HCT116 (cell line): Measurements from ENCODE around the gene SLCO4A1.

Source experiments
- CEBPB ChIP-seq: IDR thresholded peaks from 2 replicates; pipeline ENCODE4 v1.6.1; 2012; ENCODE audit warnings: low read depth
- EZH2phosphoT487 ChIP-seq: fragments of 200-600 bp; IDR thresholded peaks from 2 replicates; pipeline ENCODE4 v1.6.1; 2018; ENCODE audit warnings: antibody characterized with exemption, borderline replicate concordance
- POLR2A ChIP-seq: IDR thresholded peaks from 2 replicates; pipeline ENCODE4 v1.7.0; 2011; ENCODE audit warnings: borderline replicate concordance; ENCODE audit not compliant: insufficient read depth, insufficient read length; ENCODE audit errors: extremely low read depth
- POLR2AphosphoS5 ChIP-seq: IDR thresholded peaks from 2 replicates; pipeline ENCODE4 v1.6.1; 2011; ENCODE audit warnings: mild to moderate bottlenecking, low read depth, low read length, moderate library complexity
- SIN3A ChIP-seq: IDR thresholded peaks from 2 replicates; pipeline ENCODE4 v1.6.1; 2012; ENCODE audit warnings: low read depth
- SRF ChIP-seq: IDR thresholded peaks from 2 replicates; pipeline ENCODE4 v1.6.1; 2012; ENCODE audit warnings: low read depth
- TCF7L2 ChIP-seq: IDR thresholded peaks from 2 replicates; pipeline ENCODE4 v1.7.0; 2011; ENCODE audit warnings: borderline replicate concordance, inconsistent platforms; ENCODE audit not compliant: insufficient read depth, insufficient read length; ENCODE audit errors: extremely low read depth
- ZFX ChIP-seq: fragments of 450-650 bp; IDR thresholded peaks from 2 replicates; pipeline ENCODE4 v1.6.1; 2017
- ZNF274 ChIP-seq: fragments of 200-500 bp; sonication (Bioruptor generic); IDR thresholded peaks from 2 replicates; pipeline ENCODE4 v1.6.1; 2014; ENCODE audit warnings: mild to moderate bottlenecking, low read depth, low read length, inconsistent platforms
- TF ChIP-seq, protein P1 (sequence below), 3 experiments: fragments of 200-600 bp in 1 of 3; sonication (generic) in 1 of 3; IDR thresholded peaks in 2 of 3; conservative IDR thresholded peaks in 1 of 3; 2 replicates each; pipeline ENCODE4 v1.5.1; 2012 to 2017; ENCODE audit warnings: low read depth in 2 of 3, low read length in 2 of 3, antibody characterized with exemption in 1 of 3, borderline replicate concordance in 1 of 3, control low read depth in 1 of 3, mild to moderate bottlenecking in 1 of 3, mixed read lengths in 1 of 3, mixed run types in 1 of 3, moderate library complexity in 1 of 3; ENCODE audit not compliant: insufficient read depth in 1 of 3
- TF ChIP-seq, protein P2 (sequence below): IDR thresholded peaks from 2 replicates; pipeline ENCODE4 v1.6.1; 2012; ENCODE audit warnings: low read depth

DNA sequence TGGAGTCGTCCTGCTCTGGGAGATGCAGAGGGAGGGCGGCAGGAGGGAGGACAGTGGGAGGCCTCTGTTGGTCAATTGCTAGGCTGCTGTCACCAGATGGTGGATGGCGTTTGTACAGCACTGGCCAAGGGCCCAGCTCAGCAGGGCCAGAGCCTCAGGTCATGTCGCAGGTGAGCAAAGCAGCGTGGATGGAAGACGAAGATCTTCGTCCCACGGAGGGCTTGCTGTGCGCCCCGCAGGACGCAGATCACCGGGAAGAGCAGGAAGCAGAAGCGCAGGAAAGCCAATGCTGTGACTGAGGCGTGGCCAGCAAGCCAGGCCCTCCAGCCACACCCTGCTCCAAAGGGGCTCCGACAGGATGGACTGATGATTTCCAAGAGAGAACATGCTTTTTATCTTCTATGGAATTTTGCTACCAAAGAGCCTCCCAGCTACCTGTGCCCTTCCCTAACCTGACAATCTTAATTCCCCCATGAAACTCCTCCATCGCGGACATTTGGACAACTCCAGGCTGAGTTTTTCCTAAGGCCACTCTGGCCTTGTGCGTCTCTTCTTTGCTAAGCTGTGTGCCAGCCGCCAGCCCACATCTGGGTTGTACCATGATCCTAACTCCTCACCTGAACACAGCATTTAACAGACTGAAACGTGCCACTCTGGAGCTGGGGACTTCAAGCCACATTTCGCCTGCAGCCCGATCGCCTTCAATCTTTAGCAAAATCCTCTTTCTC, 3.5 kb upstream of the SLCO4A1 start:
- TF ChIP-seq, protein P1, sequence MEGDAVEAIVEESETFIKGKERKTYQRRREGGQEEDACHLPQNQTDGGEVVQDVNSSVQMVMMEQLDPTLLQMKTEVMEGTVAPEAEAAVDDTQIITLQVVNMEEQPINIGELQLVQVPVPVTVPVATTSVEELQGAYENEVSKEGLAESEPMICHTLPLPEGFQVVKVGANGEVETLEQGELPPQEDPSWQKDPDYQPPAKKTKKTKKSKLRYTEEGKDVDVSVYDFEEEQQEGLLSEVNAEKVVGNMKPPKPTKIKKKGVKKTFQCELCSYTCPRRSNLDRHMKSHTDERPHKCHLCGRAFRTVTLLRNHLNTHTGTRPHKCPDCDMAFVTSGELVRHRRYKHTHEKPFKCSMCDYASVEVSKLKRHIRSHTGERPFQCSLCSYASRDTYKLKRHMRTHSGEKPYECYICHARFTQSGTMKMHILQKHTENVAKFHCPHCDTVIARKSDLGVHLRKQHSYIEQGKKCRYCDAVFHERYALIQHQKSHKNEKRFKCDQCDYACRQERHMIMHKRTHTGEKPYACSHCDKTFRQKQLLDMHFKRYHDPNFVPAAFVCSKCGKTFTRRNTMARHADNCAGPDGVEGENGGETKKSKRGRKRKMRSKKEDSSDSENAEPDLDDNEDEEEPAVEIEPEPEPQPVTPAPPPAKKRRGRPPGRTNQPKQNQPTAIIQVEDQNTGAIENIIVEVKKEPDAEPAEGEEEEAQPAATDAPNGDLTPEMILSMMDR (IDR thresholded peaks at IDR 0.05 in 2 of 3, conservative IDR thresholded peaks at IDR 0.05 in 1 of 3; ENCODE audit: borderline replicate concordance in 1 of 3, insufficient read depth in 1 of 3, low read depth in 2 of 3, low read length in 2 of 3), result no peak
- no peak for TF ChIP-seq EZH2phosphoT487
- TF ChIP-seq, protein P2, sequence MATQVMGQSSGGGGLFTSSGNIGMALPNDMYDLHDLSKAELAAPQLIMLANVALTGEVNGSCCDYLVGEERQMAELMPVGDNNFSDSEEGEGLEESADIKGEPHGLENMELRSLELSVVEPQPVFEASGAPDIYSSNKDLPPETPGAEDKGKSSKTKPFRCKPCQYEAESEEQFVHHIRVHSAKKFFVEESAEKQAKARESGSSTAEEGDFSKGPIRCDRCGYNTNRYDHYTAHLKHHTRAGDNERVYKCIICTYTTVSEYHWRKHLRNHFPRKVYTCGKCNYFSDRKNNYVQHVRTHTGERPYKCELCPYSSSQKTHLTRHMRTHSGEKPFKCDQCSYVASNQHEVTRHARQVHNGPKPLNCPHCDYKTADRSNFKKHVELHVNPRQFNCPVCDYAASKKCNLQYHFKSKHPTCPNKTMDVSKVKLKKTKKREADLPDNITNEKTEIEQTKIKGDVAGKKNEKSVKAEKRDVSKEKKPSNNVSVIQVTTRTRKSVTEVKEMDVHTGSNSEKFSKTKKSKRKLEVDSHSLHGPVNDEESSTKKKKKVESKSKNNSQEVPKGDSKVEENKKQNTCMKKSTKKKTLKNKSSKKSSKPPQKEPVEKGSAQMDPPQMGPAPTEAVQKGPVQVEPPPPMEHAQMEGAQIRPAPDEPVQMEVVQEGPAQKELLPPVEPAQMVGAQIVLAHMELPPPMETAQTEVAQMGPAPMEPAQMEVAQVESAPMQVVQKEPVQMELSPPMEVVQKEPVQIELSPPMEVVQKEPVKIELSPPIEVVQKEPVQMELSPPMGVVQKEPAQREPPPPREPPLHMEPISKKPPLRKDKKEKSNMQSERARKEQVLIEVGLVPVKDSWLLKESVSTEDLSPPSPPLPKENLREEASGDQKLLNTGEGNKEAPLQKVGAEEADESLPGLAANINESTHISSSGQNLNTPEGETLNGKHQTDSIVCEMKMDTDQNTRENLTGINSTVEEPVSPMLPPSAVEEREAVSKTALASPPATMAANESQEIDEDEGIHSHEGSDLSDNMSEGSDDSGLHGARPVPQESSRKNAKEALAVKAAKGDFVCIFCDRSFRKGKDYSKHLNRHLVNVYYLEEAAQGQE, result no peak
- TF ChIP-seq POLR2A, result no peak
- TF ChIP-seq SRF, result no peak
- no peak for TF ChIP-seq TCF7L2
- TF ChIP-seq POLR2AphosphoS5, result no peak
- no peak for TF ChIP-seq CEBPB
- no peak for TF ChIP-seq ZFX
- no peak for TF ChIP-seq SIN3A
- TF ChIP-seq ZNF274, result no peak
